Prostate gland (tissue), 2 donors: ENCODE measurements around the gene ZBTB16.

Source experiments
- CTCF ChIP-seq, 4 experiments: fragments of 200-600 bp in 2 of 4; fragments of 450-650 bp in 2 of 4; sonication (generic) in 2 of 4; IDR thresholded peaks; 1 replicate in 3 of 4; 2 replicates in 1 of 4; pipeline ENCODE4 v1.5.1; 2016 to 2019; ENCODE audit warnings: antibody characterized with exemption in 4 of 4, mild to moderate bottlenecking in 2 of 4, moderate library complexity in 2 of 4
- POLR2A ChIP-seq: fragments of 450-650 bp; IDR thresholded peaks from one replicate; pipeline ENCODE4 v1.6.1; 2016; ENCODE audit warnings: antibody characterized with exemption, mild to moderate bottlenecking

DNA sequence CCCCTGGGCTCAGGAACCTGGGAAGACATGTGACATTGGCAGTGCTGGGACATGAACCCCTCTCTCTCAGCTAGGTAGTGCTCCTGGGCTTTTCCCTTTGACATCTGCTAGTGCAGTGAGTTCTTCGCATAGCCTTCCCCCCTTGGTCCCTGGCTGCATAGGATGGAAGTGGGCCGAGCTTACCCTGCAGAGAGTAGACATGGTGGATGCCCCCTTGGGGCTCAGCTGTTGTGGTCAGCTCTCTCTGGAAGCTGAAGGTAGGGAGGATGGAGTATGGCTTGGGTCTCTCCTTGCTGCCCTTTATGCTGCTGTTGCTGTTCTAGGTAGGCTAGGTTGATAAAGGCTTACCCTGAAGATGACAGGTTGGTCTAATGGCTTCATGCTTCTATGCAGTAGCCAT lies 92.1 kb downstream of the ZBTB16 start:
- TF ChIP-seq POLR2A (no peak), CTCF (IDR thresholded peaks at IDR 0.05) (no peak)
